Astrocyte (in vitro differentiated cells and primary cell): ENCODE data around the gene KDM4B. TPM values are rescaled to one million over a fixed set of nuclear protein-coding genes. Genes with fewer than 3 reads are reported as not detected.

Experiments used
- DNase-seq: peaks from one replicate; pipeline ENCODE4 v3.0.0-alpha.2; 2010; ENCODE audit warnings: low read depth
- FAIRE-seq: peaks from 2 replicates; lab custom pipeline; 2011; peaks lifted over from hg19 to GRCh38; lab: Jason Lieb, UNC
- H2AFZ ChIP-seq: 2 replicates; pipeline ENCODE4 v1.6.0; 2012; ENCODE audit warnings: low read depth, low read length, inconsistent platforms
- H3K27ac ChIP-seq: 2 replicates; pipeline ENCODE4 v1.5.1; 2011; ENCODE audit warnings: low read depth, low read length, inconsistent platforms
- H3K27me3 ChIP-seq: 2 replicates; pipeline ENCODE4 v1.6.0; 2011; ENCODE audit warnings: low read length, inconsistent platforms; ENCODE audit not compliant: insufficient read depth
- H3K36me3 ChIP-seq: 2 replicates; pipeline ENCODE4 v1.5.1; 2011; ENCODE audit warnings: low read length, inconsistent platforms; ENCODE audit not compliant: insufficient read depth
- H3K4me1 ChIP-seq: 2 replicates; pipeline ENCODE4 v1.5.1; 2011; ENCODE audit warnings: low read length, inconsistent platforms; ENCODE audit not compliant: insufficient read depth
- H3K4me2 ChIP-seq: 2 replicates; pipeline ENCODE4 v1.6.0; 2012; ENCODE audit warnings: low read length, inconsistent platforms
- H3K4me3 ChIP-seq: 2 replicates; pipeline ENCODE4 v1.5.1; 2011; ENCODE audit warnings: low read depth, mild to moderate bottlenecking, low read length, inconsistent platforms; ENCODE audit not compliant: insufficient read depth
- H3K79me2 ChIP-seq: 2 replicates; pipeline ENCODE4 v1.6.0; 2012; ENCODE audit warnings: mild to moderate bottlenecking, low read length, inconsistent platforms; ENCODE audit not compliant: insufficient read depth
- H3K9ac ChIP-seq: 2 replicates; pipeline ENCODE4 v1.6.0; 2012; ENCODE audit warnings: mild to moderate bottlenecking, low read length, inconsistent platforms
- H3K9me3 ChIP-seq: 2 replicates; pipeline ENCODE4 v1.5.1; 2012; ENCODE audit warnings: low read depth, mild to moderate bottlenecking, low read length, inconsistent platforms; ENCODE audit not compliant: insufficient read depth
- H4K20me1 ChIP-seq: 2 replicates; pipeline ENCODE4 v1.6.0; 2012; ENCODE audit warnings: low read length, inconsistent platforms; ENCODE audit not compliant: insufficient read depth
- H3K27ac Mint-ChIP-seq: one replicate; pipeline ENCODE4 v1.8.0; 2021; ENCODE audit warnings: mild to moderate bottlenecking, mixed read lengths; ENCODE audit not compliant: unreplicated experiment
- H3K27me3 Mint-ChIP-seq: one replicate; pipeline ENCODE4 v1.8.0; 2021; ENCODE audit warnings: low read depth, mixed read lengths; ENCODE audit not compliant: unreplicated experiment
- H3K36me3 Mint-ChIP-seq: one replicate; pipeline ENCODE4 v1.8.0; 2021; ENCODE audit warnings: low read depth, mixed read lengths; ENCODE audit not compliant: unreplicated experiment
- H3K4me1 Mint-ChIP-seq: one replicate; pipeline ENCODE4 v1.8.0; 2021; ENCODE audit warnings: low read depth, mixed read lengths; ENCODE audit not compliant: unreplicated experiment
- H3K4me3 Mint-ChIP-seq: one replicate; pipeline ENCODE4 v1.8.0; 2021; ENCODE audit warnings: mild to moderate bottlenecking, moderate library complexity, mixed read lengths; ENCODE audit not compliant: unreplicated experiment
- H3K9me3 Mint-ChIP-seq: one replicate; pipeline ENCODE4 v1.8.0; 2021; ENCODE audit warnings: mild to moderate bottlenecking, mixed read lengths; ENCODE audit not compliant: unreplicated experiment
- CTCF ChIP-seq: IDR thresholded peaks from 2 replicates; pipeline ENCODE4 v1.5.1; 2011; ENCODE audit warnings: low read depth, mild to moderate bottlenecking, inconsistent platforms, low read length, moderate library complexity; ENCODE audit not compliant: insufficient read depth
- EZH2 ChIP-seq: IDR thresholded peaks from 2 replicates; pipeline ENCODE4 v1.6.1; 2012; ENCODE audit warnings: mild to moderate bottlenecking, low read length, inconsistent platforms; ENCODE audit not compliant: insufficient read depth
- total RNA-seq: library from RNA; stranded (reverse); gene quantifications from 2 replicates; pipeline ENCODE4 v1.2.1, GENCODE V29; 2021

The KDM4B gene
- total RNA-seq, 1 donor from 2014 or later, result 55.2 TPM

GRCh38 chr19:5052945-5053485 is 84.1 kb downstream of the KDM4B start:
- Mint-ChIP-seq H3K4me1 (peaks cover 10% of the 10 kb centered on the region), H3K9me3 (no peaks in the 10 kb centered on the region), H3K27me3 (no peaks in the 10 kb centered on the region), H3K36me3 (peaks cover 3% of the 10 kb centered on the region), H3K27ac (no peak overlapping the region), H3K4me3 (no peak overlapping the region)
- TF ChIP-seq EZH2, result no peak
- Histone ChIP-seq H3K27me3 (no peaks in the 10 kb centered on the region), H3K9me3 (no peaks in the 10 kb centered on the region), H3K4me2 (no peak overlapping the region), H3K4me1 (peaks cover 12% of the 10 kb centered on the region), H3K4me3 (no peak overlapping the region), H3K27ac (no peak overlapping the region), H2AFZ (no peak overlapping the region), H3K36me3 (peaks cover 2% of the 10 kb centered on the region), H4K20me1 (peaks cover 46% of the 10 kb centered on the region), H3K9ac (no peak overlapping the region), H3K79me2 (no peaks in the 10 kb centered on the region)
- FAIRE-seq (no peak), DNase-seq (no peak)

- no peak overlapping the region for H3K9ac ChIP-seq
- H3K36me3 Mint-ChIP-seq, result peaks cover 3% of the 10 kb centered on the region
- no peaks in the 10 kb centered on the region for H3K27me3 Mint-ChIP-seq
- H3K9me3 ChIP-seq, result no peaks in the 10 kb centered on the region
- H4K20me1 ChIP-seq, result peaks cover 47% of the 10 kb centered on the region
- no peak for DNase-seq
- no peak overlapping the region for H2AFZ ChIP-seq
- H3K27ac Mint-ChIP-seq, result no peak overlapping the region
- no peak overlapping the region for H3K4me3 Mint-ChIP-seq
- TF ChIP-seq CTCF, result no peak
- no peak for TF ChIP-seq EZH2
- H3K27ac ChIP-seq, result no peak overlapping the region
- H3K27me3 ChIP-seq, result no peaks in the 10 kb centered on the region
- H3K36me3 ChIP-seq, result peaks cover 2% of the 10 kb centered on the region
- H3K4me1 Mint-ChIP-seq, result peaks cover 6% of the 10 kb centered on the region
- H3K4me1 ChIP-seq, result peaks cover 11% of the 10 kb centered on the region
- no peak for FAIRE-seq
- H3K4me2 ChIP-seq, result no peak overlapping the region
- no peak overlapping the region for H3K4me3 ChIP-seq
- no peaks in the 10 kb centered on the region for H3K79me2 ChIP-seq
- H3K9me3 Mint-ChIP-seq, result no peaks in the 10 kb centered on the region
Measured at GRCh38 chr19:5053661-5054060, 84.7 kb downstream of the KDM4B start.

DNA sequence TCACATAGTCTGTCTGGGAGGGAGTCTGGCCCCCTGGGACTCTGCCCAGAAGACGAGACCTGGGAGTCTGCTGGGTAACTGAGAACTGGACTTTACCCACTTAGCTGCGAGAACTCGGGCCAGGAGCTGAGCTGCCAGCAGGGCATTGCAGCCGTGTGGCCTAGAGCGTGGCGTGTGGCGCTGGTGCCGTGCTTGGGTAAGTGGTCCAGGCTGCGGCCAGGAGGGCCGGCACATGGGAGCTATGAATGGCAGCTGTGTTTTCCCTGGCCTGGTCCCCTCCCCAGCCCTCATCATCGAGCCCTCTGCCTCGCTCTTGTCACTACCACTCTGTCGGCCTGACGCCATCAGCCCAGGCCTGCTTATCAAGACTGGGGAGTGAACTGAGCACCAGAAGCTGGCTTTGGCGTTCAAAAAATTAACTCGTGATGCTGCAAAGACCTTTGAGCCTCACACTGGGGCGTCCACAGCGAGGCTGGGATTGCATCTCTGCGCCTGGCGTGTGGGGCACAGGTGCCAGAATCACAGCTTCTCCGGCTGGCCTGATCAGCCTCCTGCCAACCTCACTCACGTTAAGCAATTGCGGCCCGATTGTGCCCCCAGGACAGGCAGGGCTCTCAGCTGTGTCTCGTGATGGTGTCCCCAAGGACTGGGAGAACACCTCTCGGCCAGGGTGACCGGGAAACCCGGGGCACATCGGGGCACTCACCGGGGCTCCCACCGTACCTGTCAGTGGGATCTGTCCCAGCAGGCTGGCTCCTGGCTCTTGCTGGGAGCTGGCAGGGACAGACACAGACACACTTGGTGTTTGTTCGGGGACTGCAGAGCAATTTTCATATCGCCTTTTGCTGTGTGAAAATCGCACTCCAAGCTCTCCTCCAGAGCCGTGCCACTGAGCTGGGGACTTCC is 85.9 kb downstream of the KDM4B start:
- Mint-ChIP-seq H3K27ac (no peak overlapping the region), H3K9me3 (no peaks in the 10 kb centered on the region), H3K36me3 (peaks cover 3% of the 10 kb centered on the region), H3K4me1 (peaks cover 4% of the 10 kb centered on the region), H3K4me3 (no peak overlapping the region), H3K27me3 (no peaks in the 10 kb centered on the region)
- Histone ChIP-seq H3K4me1 (peaks cover 13% of the 10 kb centered on the region), H4K20me1 (peaks cover 52% of the 10 kb centered on the region), H3K9me3 (no peaks in the 10 kb centered on the region), H3K27me3 (no peaks in the 10 kb centered on the region), H3K79me2 (no peaks in the 10 kb centered on the region), H3K9ac (no peak overlapping the region), H3K4me2 (no peak overlapping the region), H3K4me3 (no peak overlapping the region), H3K27ac (no peak overlapping the region), H3K36me3 (peaks cover 2% of the 10 kb centered on the region), H2AFZ (no peak overlapping the region)
- no peak for FAIRE-seq
- DNase-seq, result no peak
- no peak for TF ChIP-seq EZH2
- TF ChIP-seq CTCF, result no peak
